Subcutaneous adipose tissue (tissue), 4 donors: ENCODE measurements around the gene ESR1. TPM values are rescaled to one million over a fixed set of nuclear protein-coding genes. Genes with fewer than 3 reads are reported as not detected.

Experiments
- CTCF ChIP-seq: fragments of 450-650 bp; IDR thresholded peaks from one replicate; pipeline ENCODE4 v1.5.1; 2016; ENCODE audit warnings: low read depth, mild to moderate bottlenecking, control low read depth, antibody characterized with exemption, moderate library complexity
- total RNA-seq, 4 donors: library from RNA; depleted of rRNA; stranded (reverse); fragments of >200 nt; gene quantifications; one replicate each; pipeline ENCODE4 v1.1.0, GENCODE V29; 2016

ESR1 gene
- total RNA-seq, 4 donors from 2014 or later, result 3.2 to 5.8 (median 4.1) TPM

GRCh38 chr6:152071843-152072242 is 264.4 kb downstream of the ESR1 start:
- TF ChIP-seq CTCF, result no peak

- TF ChIP-seq CTCF, result no peak
Observed at GRCh38 chr6:152078001-152078400, 270.5 kb downstream of the ESR1 start.

- TF ChIP-seq CTCF, result no peak
Observed at GRCh38 chr6:152078804-152079203, 271.3 kb downstream of the ESR1 start.

GRCh38 chr6:152085451-152085921 is 278.0 kb downstream of the ESR1 start:
- no peak for TF ChIP-seq CTCF

GRCh38 chr6:152086223-152086873 is 278.9 kb downstream of the ESR1 start:
- no peak for TF ChIP-seq CTCF

GRCh38 chr6:152087096-152087495 is 279.6 kb downstream of the ESR1 start:
- TF ChIP-seq CTCF, result no peak

- TF ChIP-seq CTCF, result no peak
Observed at GRCh38 chr6:152087701-152088100, 280.2 kb downstream of the ESR1 start.
